ENCODE data around the gene IRF2BP2.

Gene IRF2BP2

GRCh38 chr1:234614081-234614489 lies 4.1 kb upstream of the IRF2BP2 start:
- no peak for DNase-seq (ENCODE audit: low read depth in 1 of 2, low spot score in 1 of 2)

- DNase-seq (ENCODE audit: low read depth in 1 of 2, low spot score in 1 of 2), result no peak
Measured at GRCh38 chr1:234613128-234613875, 3.3 kb upstream of the IRF2BP2 start.

GRCh38 chr1:234612352-234613127 lies 2.6 kb upstream of the IRF2BP2 start:
- DNase-seq (ENCODE audit: low read depth in 1 of 2, low spot score in 1 of 2), result peak; percentile 36 to 60

- DNase-seq (ENCODE audit: low read depth in 1 of 2, low spot score in 1 of 2), result no peak
Measured at GRCh38 chr1:234611847-234612351, 1.9 kb upstream of the IRF2BP2 start.

- DNase-seq (ENCODE audit: low read depth in 1 of 2, low spot score in 1 of 2), result peak in 1 of 2 donors; percentile 22
Measured at GRCh38 chr1:234611225-234611846, 1.4 kb upstream of the IRF2BP2 start.

GRCh38 chr1:234610666-234611224 lies 767 bp upstream of the IRF2BP2 start:
- DNase-seq (ENCODE audit: low read depth in 1 of 2, low spot score in 1 of 2), result peak; percentile 62 to 84

GRCh38 chr1:234609691-234610042 lies 311 bp downstream of the IRF2BP2 start:
- no peak for DNase-seq (ENCODE audit: low read depth in 1 of 2, low spot score in 1 of 2)

- peak; percentile 31 to 62 for DNase-seq (ENCODE audit: low read depth in 1 of 2, low spot score in 1 of 2)
Measured at GRCh38 chr1:234608911-234609690, 877 bp downstream of the IRF2BP2 start.

- DNase-seq (ENCODE audit: low read depth in 1 of 2, low spot score in 1 of 2), result peak; percentile 49 to 70
Measured at GRCh38 chr1:234608025-234608910, 1.7 kb downstream of the IRF2BP2 start.

GRCh38 chr1:234607109-234608024 lies 2.6 kb downstream of the IRF2BP2 start:
- DNase-seq (ENCODE audit: low read depth in 1 of 2, low spot score in 1 of 2), result no peak

GRCh38 chr1:234606784-234607108 lies 3.2 kb downstream of the IRF2BP2 start:
- no peak for DNase-seq (ENCODE audit: low read depth in 1 of 2, low spot score in 1 of 2)

- peak in 1 of 2 donors; percentile 28 for DNase-seq (ENCODE audit: low read depth in 1 of 2, low spot score in 1 of 2)
Measured at GRCh38 chr1:234605983-234606783, 3.8 kb downstream of the IRF2BP2 start.

- DNase-seq (ENCODE audit: low read depth in 1 of 2, low spot score in 1 of 2), result no peak
Measured at GRCh38 chr1:234605399-234605982, 4.5 kb downstream of the IRF2BP2 start.

- no peak for DNase-seq (ENCODE audit: low read depth in 1 of 2, low spot score in 1 of 2)
Measured at GRCh38 chr1:234604495-234605398, 5.2 kb downstream of the IRF2BP2 start.

- DNase-seq (ENCODE audit: low read depth in 1 of 2, low spot score in 1 of 2), result no peak
Measured at GRCh38 chr1:234603221-234604204, 6.5 kb downstream of the IRF2BP2 start.

All from activated T-helper 1 cell treated with anti-CD3 and anti-CD28 coated beads, Interleukin-2, amount 50 U/mL, for 16 hours (primary cell).